GM23338 (cell line): Measurements from ENCODE around the gene LRTM2. TPM values are rescaled to one million over a fixed set of nuclear protein-coding genes. Genes with fewer than 3 reads are reported as not detected.
A peak's percentile ranks its signal among the peaks of the same experiment; 100 is the strongest.

Source experiments
- ATAC-seq: fragments of 200-7000 bp; cut with Tn5 transposase; 3 replicates; pipeline ENCODE4 v1.9.1; 2020
- DNase-seq: peaks from one replicate; pipeline ENCODE4 v3.0.0-alpha.2; 2015; ENCODE audit warnings: low spot score
- H2AFZ ChIP-seq: fragments of 200-600 bp; sonication (generic); 2 replicates; pipeline ENCODE4 v1.8.0; 2016; ENCODE audit warnings: antibody characterized with exemption, mild to moderate bottlenecking, moderate library complexity
- H3F3A ChIP-seq: fragments of 200-600 bp; sonication (generic); replicated peaks from 2 replicates; pipeline ENCODE4 v1.8.0; 2017; ENCODE audit warnings: antibody characterized with exemption, mixed run types, low read depth
- H3K27ac ChIP-seq: fragments of 200-600 bp; sonication (generic); 2 replicates; pipeline ENCODE4 v1.6.1; 2016; ENCODE audit warnings: low read depth
- H3K27me3 ChIP-seq: fragments of 200-600 bp; sonication (generic); 2 replicates; pipeline ENCODE4 v1.8.0; 2016; ENCODE audit warnings: mild to moderate bottlenecking, mixed run types, moderate library complexity; ENCODE audit not compliant: insufficient read depth
- H3K36me3 ChIP-seq: fragments of 200-600 bp; sonication (generic); 2 replicates; pipeline ENCODE4 v1.8.0; 2016; ENCODE audit warnings: mild to moderate bottlenecking; ENCODE audit not compliant: insufficient read depth
- H3K4me1 ChIP-seq: fragments of 200-600 bp; sonication (generic); 2 replicates; pipeline ENCODE4 v1.8.0; 2016; ENCODE audit warnings: mild to moderate bottlenecking, moderate library complexity; ENCODE audit not compliant: insufficient read depth
- H3K4me2 ChIP-seq: fragments of 200-600 bp; sonication (generic); 2 replicates; pipeline ENCODE4 v1.7.1; 2017; ENCODE audit warnings: mixed run types
- H3K4me3 ChIP-seq: fragments of 200-600 bp; sonication (generic); 2 replicates; pipeline ENCODE4 v1.6.1; 2016; ENCODE audit warnings: mixed run types
- H3K79me2 ChIP-seq: fragments of 200-600 bp; sonication (generic); replicated peaks from 2 replicates; pipeline ENCODE4 v1.8.0; 2017; ENCODE audit warnings: mild to moderate bottlenecking; ENCODE audit not compliant: insufficient read depth
- H3K9me2 ChIP-seq: fragments of 200-600 bp; sonication (generic); 2 replicates; pipeline ENCODE4 v1.8.0; 2017; ENCODE audit not compliant: insufficient read depth
- H4K20me1 ChIP-seq: fragments of 200-600 bp; sonication (generic); replicated peaks from 2 replicates; pipeline ENCODE4 v1.8.0; 2017; ENCODE audit warnings: mild to moderate bottlenecking; ENCODE audit not compliant: insufficient read depth
- H3K27ac Mint-ChIP-seq: 2 replicates; pipeline ENCODE4 v1.8.0; 2020; ENCODE audit warnings: inconsistent platforms, mild to moderate bottlenecking, moderate library complexity, mixed read lengths
- H3K27me3 Mint-ChIP-seq: 3 replicates; pipeline ENCODE4 v1.8.0; 2022; ENCODE audit warnings: low read depth, mild to moderate bottlenecking, moderate library complexity, mixed read lengths, inconsistent platforms; ENCODE audit not compliant: insufficient read depth, poor library complexity
- H3K36me3 Mint-ChIP-seq: 3 replicates; pipeline ENCODE4 v1.8.0; 2021; ENCODE audit warnings: low read depth, mild to moderate bottlenecking, inconsistent platforms, moderate library complexity, mixed read lengths
- H3K4me1 Mint-ChIP-seq: 3 replicates; pipeline ENCODE4 v1.8.0; 2020; ENCODE audit warnings: mild to moderate bottlenecking, inconsistent platforms, mixed read lengths
- H3K4me3 Mint-ChIP-seq: 3 replicates; pipeline ENCODE4 v1.8.0; 2021; ENCODE audit warnings: moderate library complexity, mild to moderate bottlenecking, inconsistent platforms, mixed read lengths
- H3K9me3 Mint-ChIP-seq: 3 replicates; pipeline ENCODE4 v1.8.0; 2020; ENCODE audit warnings: moderate library complexity, mild to moderate bottlenecking, inconsistent platforms, mixed read lengths
- CREB1 ChIP-seq: fragments of 250-450 bp; sonication (Bioruptor Pico); IDR thresholded peaks from 2 replicates; pipeline ENCODE4 v1.5.0; 2020; ENCODE audit warnings: low read depth, mild to moderate bottlenecking, moderate library complexity
- EZH2 ChIP-seq: fragments of 200-600 bp; sonication (generic); IDR thresholded peaks from one replicate; pipeline ENCODE4 v1.8.0; 2017; ENCODE audit warnings: antibody characterized with exemption, mild to moderate bottlenecking, low read depth; ENCODE audit not compliant: unreplicated experiment
- EZH2phosphoT487 ChIP-seq: fragments of 200-600 bp; sonication (generic); IDR thresholded peaks from one replicate; pipeline ENCODE4 v1.8.1; 2018; ENCODE audit warnings: antibody characterized with exemption; ENCODE audit not compliant: unreplicated experiment
- JUNB ChIP-seq: IDR thresholded peaks from one replicate; pipeline ENCODE4 v1.6.1; 2016; ENCODE audit warnings: antibody characterized with exemption; ENCODE audit not compliant: unreplicated experiment
- POLR2AphosphoS5 ChIP-seq: IDR thresholded peaks from 2 replicates; pipeline ENCODE4 v1.6.1; 2016; ENCODE audit warnings: antibody characterized with exemption, low read depth
- REST ChIP-seq: IDR thresholded peaks from one replicate; pipeline ENCODE4 v1.6.1; 2018; ENCODE audit warnings: antibody characterized with exemption; ENCODE audit not compliant: unreplicated experiment
- ZNF114 ChIP-seq: fragments of 250-450 bp; sonication (Bioruptor Pico); IDR thresholded peaks from 2 replicates; pipeline ENCODE4 v1.5.0; 2020; ENCODE audit warnings: mild to moderate bottlenecking, moderate library complexity
- ZNF462 ChIP-seq: fragments of 250-450 bp; sonication (Bioruptor Pico); IDR thresholded peaks from 2 replicates; pipeline ENCODE4 v1.5.0; 2020; ENCODE audit warnings: mild to moderate bottlenecking, moderate library complexity
- polyA plus RNA-seq: library from polyadenylated mRNA; unstranded; fragments of >200 nt; fragmentation: Nextera tagmentation; extraction: Ambion mirVana; gene quantifications from 2 replicates; pipeline ENCODE4 v1.2.1, GENCODE V29; 2016
- total RNA-seq: library from RNA; depleted of rRNA; stranded (reverse); fragments of >200 nt; shearing (Covaris generic); gene quantifications from 2 replicates; pipeline ENCODE4 v1.2.3, GENCODE V29; 2014
- TF ChIP-seq, protein P1 (sequence below): IDR thresholded peaks from 2 replicates; pipeline ENCODE4 v1.6.1; 2016; ENCODE audit warnings: antibody characterized with exemption

The LRTM2 gene
- total and polyA plus RNA-seq, 2 experiments from 2014 or later = 0.08 TPM; not detected in 1

- TF ChIP-seq ZNF462 (CRISPR knock-in tag) (no peak), ZNF114 (no peak), EZH2phosphoT487 (no peak), POLR2AphosphoS5 (no peak), EZH2 (no peak), CREB1 (CRISPR knock-in tag) (no peak)
- TF ChIP-seq, protein P1, sequence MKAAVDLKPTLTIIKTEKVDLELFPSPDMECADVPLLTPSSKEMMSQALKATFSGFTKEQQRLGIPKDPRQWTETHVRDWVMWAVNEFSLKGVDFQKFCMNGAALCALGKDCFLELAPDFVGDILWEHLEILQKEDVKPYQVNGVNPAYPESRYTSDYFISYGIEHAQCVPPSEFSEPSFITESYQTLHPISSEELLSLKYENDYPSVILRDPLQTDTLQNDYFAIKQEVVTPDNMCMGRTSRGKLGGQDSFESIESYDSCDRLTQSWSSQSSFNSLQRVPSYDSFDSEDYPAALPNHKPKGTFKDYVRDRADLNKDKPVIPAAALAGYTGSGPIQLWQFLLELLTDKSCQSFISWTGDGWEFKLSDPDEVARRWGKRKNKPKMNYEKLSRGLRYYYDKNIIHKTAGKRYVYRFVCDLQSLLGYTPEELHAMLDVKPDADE = no peak
These were observed 33.4 kb downstream of the LRTM2 start (continued) for GRCh38 chr12:1853716-1854115.

DNA sequence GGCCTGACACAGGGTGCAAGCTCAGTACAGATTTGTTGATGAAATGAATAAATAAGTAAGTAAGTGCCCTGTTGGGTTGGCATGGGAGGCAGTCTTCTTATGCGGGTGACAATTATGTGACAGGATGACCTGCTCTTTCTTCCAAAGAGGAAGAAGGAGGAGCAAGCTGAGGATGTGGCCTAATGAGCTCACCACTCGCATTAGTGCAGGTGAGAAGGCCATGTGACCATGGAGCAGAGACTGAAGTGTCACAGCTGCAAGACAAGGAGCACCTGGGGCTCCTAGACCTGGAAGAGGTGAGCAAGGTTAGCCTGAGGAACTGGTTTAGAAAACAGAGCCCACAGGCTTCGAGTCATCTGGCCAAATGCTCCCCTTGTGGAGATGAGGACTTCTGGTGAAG lies 34.9 kb downstream of the LRTM2 start:
- H3K79me2 ChIP-seq = no peaks in the 10 kb centered on the region
- no peaks in the 10 kb centered on the region for H3F3A ChIP-seq
- no peak for ATAC-seq
- no peak overlapping the region for H2AFZ ChIP-seq
- no peaks in the 10 kb centered on the region; the same call in 2 of the 3 replicates for H3K36me3 Mint-ChIP-seq
- no peaks in the 10 kb centered on the region for H3K9me2 ChIP-seq
- DNase-seq = peak; percentile 12
- H3K27ac Mint-ChIP-seq = no peak overlapping the region
- no peak overlapping the region for H3K4me3 Mint-ChIP-seq
- H3K4me1 Mint-ChIP-seq = no peaks in the 10 kb centered on the region; the same call in 2 of the 3 replicates
- peaks cover 5% of the 10 kb centered on the region for H3K36me3 ChIP-seq
- H4K20me1 ChIP-seq = no peaks in the 10 kb centered on the region
- no peak overlapping the region for H3K4me3 ChIP-seq
- H3K27ac ChIP-seq = no peak overlapping the region
- no peak overlapping the region for H3K4me2 ChIP-seq
- no peaks in the 10 kb centered on the region for H3K4me1 ChIP-seq
- H3K27me3 ChIP-seq = no peaks in the 10 kb centered on the region
- H3K27me3 Mint-ChIP-seq = peaks cover 9% of the 10 kb centered on the region
- H3K9me3 Mint-ChIP-seq = peaks cover 16% of the 10 kb centered on the region; the same call in 2 of the 3 replicates
- TF ChIP-seq REST (no peak), JUNB (no peak)
